Natural killer cell (primary cell): ENCODE results near the gene ZNF490. TPM values are rescaled to one million over a fixed set of nuclear protein-coding genes. Genes with fewer than 3 reads are reported as not detected.

Source experiments
- ATAC-seq, 3 donors: fragments of 150-1000 bp in 2 of 3; fragments of 200-7000 bp in 1 of 3; cut with Tn5 transposase; 1 replicate in 1 of 3; 2 replicates in 2 of 3; pipeline ENCODE4 v1.10.0; 2021; ENCODE audit warnings: mild to moderate bottlenecking in 2 of 3, moderate library complexity in 2 of 3
- DNase-seq, 2 donors: peaks; one replicate each; pipeline versions ENCODE4 v3.0.0 to v3.0.0-alpha.2; 2013 to 2021; ENCODE audit warnings: mixed read lengths in 1 of 2
- H3K27ac ChIP-seq: one replicate; pipeline ENCODE4 v1.5.1; 2013; ENCODE audit warnings: mild to moderate bottlenecking, low read length
- H3K27me3 ChIP-seq: one replicate; pipeline ENCODE4 v1.6.1; 2013; ENCODE audit warnings: low read length; ENCODE audit not compliant: control insufficient read depth, insufficient read depth
- H3K36me3 ChIP-seq: one replicate; pipeline ENCODE4 v1.6.1; 2013; ENCODE audit warnings: low read length; ENCODE audit not compliant: control insufficient read depth, insufficient read depth
- H3K4me1 ChIP-seq: one replicate; pipeline ENCODE4 v1.6.1; 2013; ENCODE audit warnings: low read length; ENCODE audit not compliant: control insufficient read depth, insufficient read depth
- H3K4me3 ChIP-seq: one replicate; pipeline ENCODE4 v1.5.1; 2013; ENCODE audit warnings: low read length
- H3K9me3 ChIP-seq: one replicate; pipeline ENCODE4 v1.6.1; 2013; ENCODE audit warnings: low read length; ENCODE audit not compliant: control insufficient read depth, insufficient read depth
- H3K27ac Mint-ChIP-seq, 2 donors: one replicate each; pipeline ENCODE4 v1.8.0; 2022; ENCODE audit warnings: mild to moderate bottlenecking in 2 of 2, mixed read lengths in 2 of 2, moderate library complexity in 1 of 2
- H3K27me3 Mint-ChIP-seq, 2 donors: one replicate each; pipeline ENCODE4 v1.8.0; 2022; ENCODE audit warnings: low read depth in 2 of 2, mixed read lengths in 2 of 2
- H3K36me3 Mint-ChIP-seq: one replicate; pipeline ENCODE4 v1.8.0; 2022; ENCODE audit warnings: mixed read lengths
- H3K4me1 Mint-ChIP-seq, 2 donors: one replicate each; pipeline ENCODE4 v1.8.0; 2022; ENCODE audit warnings: mixed read lengths in 2 of 2
- H3K4me3 Mint-ChIP-seq: one replicate; pipeline ENCODE4 v1.8.0; 2022; ENCODE audit warnings: mild to moderate bottlenecking, moderate library complexity, mixed read lengths
- H3K9me3 Mint-ChIP-seq, 2 donors: one replicate each; pipeline ENCODE4 v1.8.0; 2022; ENCODE audit warnings: mixed read lengths in 2 of 2
- WGBS: methylation state at CpG from one replicate; pipeline ENCODE4 v1.1.7; 2013; ENCODE audit warnings: missing lambda C conversion rate; ENCODE audit not compliant: insufficient coverage; 5-methylcytosine and 5-hydroxymethylcytosine counted together
- intact Hi-C: fragments of 100-400 bp; cut with micrococcal nuclease; formaldehyde crosslinking; loops from one replicate; pipeline ENCODE4 v1.14.2; 2022
- total RNA-seq, 4 donors: library from RNA; stranded (reverse); fragments of 120-200 nt in 1 of 4; gene quantifications; one replicate each; pipeline versions ENCODE4 v1.2.3 to v1.2.4, GENCODE V29; 2013 to 2022
- TF ChIP-seq, protein P1 (sequence below): fragments of 200-600 bp; IDR thresholded peaks from one replicate; pipeline ENCODE4 v1.8.0; 2022; ENCODE audit warnings: antibody characterized with exemption

Gene ZNF490
- total RNA-seq, 3 donors from 2014 or later (not counting 1 experiment from before 2014, with no cell fraction given): 12.0 to 21.4 (median 20.9) TPM

DNA sequence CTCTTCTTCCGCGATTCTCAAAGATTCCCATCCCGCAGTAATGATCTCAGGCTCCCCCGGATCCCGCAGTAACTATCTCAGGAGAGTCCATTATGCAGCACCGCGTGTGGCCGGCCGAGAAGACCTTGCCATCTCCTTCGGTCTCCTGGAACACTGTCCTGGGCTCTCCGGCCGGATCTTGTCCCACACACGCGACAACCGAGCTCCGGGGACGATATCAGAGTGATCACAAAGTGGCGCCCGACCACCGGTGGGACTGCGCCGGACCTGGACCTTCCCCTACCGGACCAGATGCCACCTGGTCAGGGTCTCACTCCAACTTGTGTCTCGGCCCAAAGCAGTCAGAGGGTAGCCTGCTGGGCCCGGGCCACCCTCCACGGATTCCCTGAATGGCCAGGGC, 31.9 kb upstream of the ZNF490 start:
- no peak overlapping the region for H3K4me3 Mint-ChIP-seq
- H3K27me3 Mint-ChIP-seq: no peaks in the 10 kb centered on the region
- TF ChIP-seq, protein P1, sequence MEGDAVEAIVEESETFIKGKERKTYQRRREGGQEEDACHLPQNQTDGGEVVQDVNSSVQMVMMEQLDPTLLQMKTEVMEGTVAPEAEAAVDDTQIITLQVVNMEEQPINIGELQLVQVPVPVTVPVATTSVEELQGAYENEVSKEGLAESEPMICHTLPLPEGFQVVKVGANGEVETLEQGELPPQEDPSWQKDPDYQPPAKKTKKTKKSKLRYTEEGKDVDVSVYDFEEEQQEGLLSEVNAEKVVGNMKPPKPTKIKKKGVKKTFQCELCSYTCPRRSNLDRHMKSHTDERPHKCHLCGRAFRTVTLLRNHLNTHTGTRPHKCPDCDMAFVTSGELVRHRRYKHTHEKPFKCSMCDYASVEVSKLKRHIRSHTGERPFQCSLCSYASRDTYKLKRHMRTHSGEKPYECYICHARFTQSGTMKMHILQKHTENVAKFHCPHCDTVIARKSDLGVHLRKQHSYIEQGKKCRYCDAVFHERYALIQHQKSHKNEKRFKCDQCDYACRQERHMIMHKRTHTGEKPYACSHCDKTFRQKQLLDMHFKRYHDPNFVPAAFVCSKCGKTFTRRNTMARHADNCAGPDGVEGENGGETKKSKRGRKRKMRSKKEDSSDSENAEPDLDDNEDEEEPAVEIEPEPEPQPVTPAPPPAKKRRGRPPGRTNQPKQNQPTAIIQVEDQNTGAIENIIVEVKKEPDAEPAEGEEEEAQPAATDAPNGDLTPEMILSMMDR: no peak
- no peak for ATAC-seq
- no peak overlapping the region for H3K27ac Mint-ChIP-seq
- no peaks in the 10 kb centered on the region for H3K27me3 ChIP-seq
- H3K27ac ChIP-seq: no peak overlapping the region
- no peaks in the 10 kb centered on the region for H3K36me3 ChIP-seq
- intact Hi-C loops: no loop called here
- DNase-seq: no peak
- peaks cover 12% of the 10 kb centered on the region for H3K4me1 ChIP-seq
- no peaks in the 10 kb centered on the region for H3K9me3 Mint-ChIP-seq
- WGBS: 96% methylated on average over 26 of the region's 26 CpGs
- H3K36me3 Mint-ChIP-seq: no peaks in the 10 kb centered on the region
- no peaks in the 10 kb centered on the region for H3K9me3 ChIP-seq
- H3K4me3 ChIP-seq: no peak overlapping the region
- peaks cover 7 to 12% of the 10 kb centered on the region in 2 donors for H3K4me1 Mint-ChIP-seq

DNA sequence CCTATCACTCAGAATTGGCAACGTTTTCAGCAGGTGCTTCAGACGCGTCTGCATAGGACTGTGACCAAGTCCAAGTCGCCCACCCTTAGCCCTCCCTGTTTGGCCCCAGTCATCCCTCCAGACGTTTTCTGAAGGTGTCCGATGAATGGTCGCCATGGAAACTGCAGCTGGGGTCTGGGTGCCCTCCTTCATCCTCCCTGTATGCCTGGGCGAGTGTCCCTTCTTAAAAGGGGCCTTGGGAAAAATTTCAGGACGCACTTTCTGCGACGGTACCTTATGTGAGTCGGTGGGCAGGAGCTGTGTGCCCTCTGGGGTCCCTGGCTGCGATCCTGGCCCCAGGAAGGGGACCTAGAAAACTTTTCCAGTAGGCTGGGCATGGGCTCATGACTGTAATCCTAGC, 30.8 kb upstream of the ZNF490 start:
- intact Hi-C loops: loop anchor here (2.0 kb wide), 1 partner anchor 31 kb away; no protein-coding TSS in a partner anchor
- H3K4me3 Mint-ChIP-seq: no peak overlapping the region
- Histone ChIP-seq H3K27ac (no peak overlapping the region), H3K9me3 (no peaks in the 10 kb centered on the region), H3K4me3 (no peak overlapping the region), H3K36me3 (no peaks in the 10 kb centered on the region), H3K4me1 (peaks cover 11% of the 10 kb centered on the region), H3K27me3 (no peaks in the 10 kb centered on the region)
- H3K36me3 Mint-ChIP-seq: no peaks in the 10 kb centered on the region
- no peaks in the 10 kb centered on the region for H3K9me3 Mint-ChIP-seq
- TF ChIP-seq, protein P1: no peak
- no peak for ATAC-seq
- 91% methylated on average over 13 of the region's 13 CpGs for WGBS
- no peaks in the 10 kb centered on the region for H3K27me3 Mint-ChIP-seq
- H3K4me1 Mint-ChIP-seq: peaks cover 7 to 9% of the 10 kb centered on the region in 2 donors
- no peak for DNase-seq
- no peak overlapping the region for H3K27ac Mint-ChIP-seq

DNA sequence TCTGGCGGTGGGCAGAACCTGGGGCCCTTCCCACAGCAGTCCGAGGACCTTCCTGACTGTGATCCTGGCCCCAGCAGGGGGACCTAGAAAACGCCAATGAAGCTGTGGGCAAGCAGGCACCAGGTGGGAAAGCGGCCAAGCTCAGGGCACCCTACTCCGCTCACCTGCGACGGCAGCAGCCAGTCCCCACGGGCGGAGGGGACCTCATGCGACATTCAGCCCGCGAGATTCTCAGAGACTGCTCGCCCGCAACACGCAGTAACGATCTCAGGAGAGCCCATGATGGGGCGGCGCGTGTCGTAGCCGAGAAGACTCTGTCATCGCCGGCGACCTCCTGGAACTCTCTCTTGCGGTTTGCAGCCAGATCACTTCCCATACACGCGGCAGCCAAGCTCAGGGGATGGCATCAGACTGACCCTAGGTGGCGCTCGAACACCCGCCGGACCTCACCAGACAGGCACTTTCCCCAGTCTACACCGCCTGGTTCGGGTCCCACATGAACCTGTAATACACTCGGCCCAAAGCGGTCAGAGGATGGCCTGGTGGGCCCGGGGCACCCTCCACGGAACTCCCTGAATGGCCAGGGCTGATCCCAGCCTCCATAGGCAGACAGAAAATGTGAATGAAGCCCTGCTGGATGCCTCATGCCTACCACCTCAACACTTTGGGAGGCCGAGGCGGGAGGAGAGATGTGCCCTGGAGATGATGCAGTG, 29.4 kb upstream of the ZNF490 start:
- no peaks in the 10 kb centered on the region for H3K9me3 Mint-ChIP-seq
- Histone ChIP-seq H3K4me3 (peak overlapping the region; percentile 19), H3K36me3 (no peaks in the 10 kb centered on the region), H3K27me3 (no peaks in the 10 kb centered on the region), H3K4me1 (peaks cover 11% of the 10 kb centered on the region), H3K27ac (no peak overlapping the region), H3K9me3 (no peaks in the 10 kb centered on the region)
- no peaks in the 10 kb centered on the region for H3K36me3 Mint-ChIP-seq
- WGBS: 11% methylated on average over 39 of the region's 39 CpGs
- DNase-seq (peak; percentile 74 to 89), ATAC-seq (peak; percentile 96)
- peak overlapping the region; percentile 62 for H3K4me3 Mint-ChIP-seq
- intact Hi-C loops: loop anchor here (2.0 kb wide), 1 partner anchor 33 kb away; no protein-coding TSS in a partner anchor
- peak overlapping the region; percentile 56 to 87 for H3K27ac Mint-ChIP-seq
- no peaks in the 10 kb centered on the region for H3K27me3 Mint-ChIP-seq
- TF ChIP-seq, protein P1: peak; percentile 74
- peaks cover 7 to 13% of the 10 kb centered on the region in 2 donors for H3K4me1 Mint-ChIP-seq
